SU-DHL-6 (cell line): Measurements from ENCODE around the gene CNTRL.

Experiments used
- H2AFZ ChIP-seq: fragments of 200-600 bp; sonication (generic); 2 replicates; pipeline ENCODE4 v1.6.1; 2014; ENCODE audit warnings: low read depth, mild to moderate bottlenecking, moderate library complexity, mixed read lengths, antibody characterized with exemption, low read length; ENCODE audit not compliant: severe bottlenecking
- H3F3A ChIP-seq: fragments of 200-600 bp; shearing (Covaris generic); 2 replicates; pipeline ENCODE4 v1.6.0; 2016; ENCODE audit warnings: antibody characterized with exemption, mild to moderate bottlenecking; ENCODE audit not compliant: insufficient read depth
- H3K27ac ChIP-seq: fragments of 200-600 bp; sonication (generic); 2 replicates; pipeline ENCODE4 v1.5.1; 2016; ENCODE audit warnings: low read depth, mild to moderate bottlenecking, low read length, moderate library complexity, mixed read lengths
- H3K27me3 ChIP-seq: fragments of 200-600 bp; sonication (generic), shearing (Covaris generic); 2 replicates; pipeline ENCODE4 v1.6.0; 2014; ENCODE audit warnings: mild to moderate bottlenecking, low read length
- H3K36me3 ChIP-seq: fragments of 200-600 bp; sonication (generic); 2 replicates; pipeline ENCODE4 v1.6.1; 2014; ENCODE audit warnings: mild to moderate bottlenecking, low read length, mixed read lengths
- H3K4me2 ChIP-seq: fragments of 300-600, 200-600 bp; shearing (Covaris generic), sonication (generic); 2 replicates; pipeline ENCODE4 v1.6.0; 2014; ENCODE audit warnings: low read length, low read depth, mild to moderate bottlenecking; ENCODE audit not compliant: poor library complexity, severe bottlenecking
- H3K4me3 ChIP-seq: fragments of 200-600 bp; sonication (generic); 2 replicates; pipeline ENCODE4 v1.5.1; 2014; ENCODE audit warnings: antibody characterized with exemption, low read length, mild to moderate bottlenecking, mixed read lengths; ENCODE audit not compliant: insufficient read depth, poor library complexity, severe bottlenecking
- H3K79me2 ChIP-seq: fragments of 200-600 bp; sonication (generic); 2 replicates; pipeline ENCODE4 v1.6.1; 2014; ENCODE audit warnings: mild to moderate bottlenecking, low read length, moderate library complexity; ENCODE audit not compliant: insufficient read depth
- H3K9ac ChIP-seq: fragments of 200-600 bp; sonication (generic); 2 replicates; pipeline ENCODE4 v1.7.0; 2014; ENCODE audit warnings: mild to moderate bottlenecking, low read length
- H3K9me2 ChIP-seq: fragments of 200-600 bp; sonication (generic); replicated peaks from 2 replicates; pipeline ENCODE4 v1.6.1; 2014; ENCODE audit warnings: low read length; ENCODE audit not compliant: insufficient read depth
- H3K9me3 ChIP-seq: fragments of 200-600 bp; sonication (generic); 2 replicates; pipeline ENCODE4 v1.6.1; 2014; ENCODE audit warnings: low read length, mixed read lengths; ENCODE audit not compliant: insufficient read depth
- H4K20me1 ChIP-seq: fragments of 200-600 bp; sonication (generic); 2 replicates; pipeline ENCODE4 v1.6.1; 2014; ENCODE audit warnings: low read depth, mild to moderate bottlenecking, antibody characterized with exemption, low read length, moderate library complexity, mixed read lengths
- EZH2phosphoT487 ChIP-seq: fragments of 200-600 bp; sonication (generic), shearing (Covaris generic); conservative IDR thresholded peaks from 2 replicates; pipeline ENCODE4 v1.6.1; 2018; ENCODE audit warnings: mild to moderate bottlenecking, antibody characterized with exemption, low read length, moderate library complexity, mixed read lengths
- TF ChIP-seq, protein P1 (sequence below): fragments of 200-600 bp; sonication (generic); IDR thresholded peaks from one replicate; pipeline ENCODE4 v1.5.1; 2017; ENCODE audit warnings: antibody characterized with exemption, mild to moderate bottlenecking, low read length, moderate library complexity; ENCODE audit not compliant: insufficient read depth, poor library complexity, severe bottlenecking

CNTRL gene

GRCh38 chr9:121184463-121184862 is 109.7 kb downstream of the CNTRL start:
- Histone ChIP-seq H3K36me3 (peaks cover 46% of the 10 kb centered on the region; the same call in 1 of the 2 replicates), H3K9ac (no peak overlapping the region), H3F3A (peaks cover 65% of the 10 kb centered on the region)

DNA sequence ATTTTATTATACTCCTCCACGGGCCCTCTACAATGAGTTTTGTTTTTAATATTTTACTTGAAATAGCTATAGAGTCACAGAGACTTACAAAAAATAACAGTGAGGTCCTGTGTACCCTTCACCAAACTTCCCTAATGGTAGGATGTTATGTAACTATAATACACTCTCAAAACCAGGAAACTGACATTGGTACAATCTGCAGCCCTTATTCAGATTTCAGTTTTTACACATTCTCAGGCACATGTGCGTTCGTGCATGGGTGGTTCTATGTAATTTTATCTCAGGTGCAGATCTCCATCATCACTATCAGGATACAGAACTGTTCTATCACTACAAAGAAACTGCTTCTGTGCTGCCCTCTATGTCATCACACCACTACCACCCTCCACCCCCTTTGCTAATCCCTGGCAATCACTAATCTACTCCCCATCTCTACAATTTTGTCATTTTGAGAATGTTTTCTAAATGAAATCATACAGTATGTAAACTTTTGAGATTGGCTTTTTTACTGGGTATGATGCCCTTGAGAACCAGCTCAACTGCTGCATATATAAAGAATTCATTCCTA is 110.5 kb downstream of the CNTRL start:
- Histone ChIP-seq H4K20me1 (no peaks in the 10 kb centered on the region), H3K9me2 (no peaks in the 10 kb centered on the region), H3K27me3 (no peaks in the 10 kb centered on the region), H3K9me3 (no peaks in the 10 kb centered on the region), H3K79me2 (peaks cover 77% of the 10 kb centered on the region), H2AFZ (no peak overlapping the region), H3K27ac (peak overlapping the region; percentile 79), H3K36me3 (peaks cover 47% of the 10 kb centered on the region; the same call in 1 of the 2 replicates), H3F3A (peaks cover 57% of the 10 kb centered on the region), H3K9ac (no peak overlapping the region), H3K4me2 (peak overlapping the region; percentile 24), H3K4me3 (no peak overlapping the region)
- TF ChIP-seq, protein P1, sequence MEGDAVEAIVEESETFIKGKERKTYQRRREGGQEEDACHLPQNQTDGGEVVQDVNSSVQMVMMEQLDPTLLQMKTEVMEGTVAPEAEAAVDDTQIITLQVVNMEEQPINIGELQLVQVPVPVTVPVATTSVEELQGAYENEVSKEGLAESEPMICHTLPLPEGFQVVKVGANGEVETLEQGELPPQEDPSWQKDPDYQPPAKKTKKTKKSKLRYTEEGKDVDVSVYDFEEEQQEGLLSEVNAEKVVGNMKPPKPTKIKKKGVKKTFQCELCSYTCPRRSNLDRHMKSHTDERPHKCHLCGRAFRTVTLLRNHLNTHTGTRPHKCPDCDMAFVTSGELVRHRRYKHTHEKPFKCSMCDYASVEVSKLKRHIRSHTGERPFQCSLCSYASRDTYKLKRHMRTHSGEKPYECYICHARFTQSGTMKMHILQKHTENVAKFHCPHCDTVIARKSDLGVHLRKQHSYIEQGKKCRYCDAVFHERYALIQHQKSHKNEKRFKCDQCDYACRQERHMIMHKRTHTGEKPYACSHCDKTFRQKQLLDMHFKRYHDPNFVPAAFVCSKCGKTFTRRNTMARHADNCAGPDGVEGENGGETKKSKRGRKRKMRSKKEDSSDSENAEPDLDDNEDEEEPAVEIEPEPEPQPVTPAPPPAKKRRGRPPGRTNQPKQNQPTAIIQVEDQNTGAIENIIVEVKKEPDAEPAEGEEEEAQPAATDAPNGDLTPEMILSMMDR = no peak
- TF ChIP-seq EZH2phosphoT487 = no peak

More at GRCh38 chr9:121184463-121184862, 109.7 kb downstream of the CNTRL start:
- H3K9me3 ChIP-seq = no peaks in the 10 kb centered on the region
- H3K9me2 ChIP-seq = no peaks in the 10 kb centered on the region
- H3K27ac ChIP-seq = peak overlapping the region; percentile 79
- no peak overlapping the region for H2AFZ ChIP-seq
- H3K4me2 ChIP-seq = peak overlapping the region; percentile 53
- TF ChIP-seq, protein P1 = no peak
- no peak for TF ChIP-seq EZH2phosphoT487
- H4K20me1 ChIP-seq = no peaks in the 10 kb centered on the region
- no peaks in the 10 kb centered on the region for H3K27me3 ChIP-seq
- H3K79me2 ChIP-seq = peaks cover 69% of the 10 kb centered on the region
- H3K4me3 ChIP-seq = no peak overlapping the region

DNA sequence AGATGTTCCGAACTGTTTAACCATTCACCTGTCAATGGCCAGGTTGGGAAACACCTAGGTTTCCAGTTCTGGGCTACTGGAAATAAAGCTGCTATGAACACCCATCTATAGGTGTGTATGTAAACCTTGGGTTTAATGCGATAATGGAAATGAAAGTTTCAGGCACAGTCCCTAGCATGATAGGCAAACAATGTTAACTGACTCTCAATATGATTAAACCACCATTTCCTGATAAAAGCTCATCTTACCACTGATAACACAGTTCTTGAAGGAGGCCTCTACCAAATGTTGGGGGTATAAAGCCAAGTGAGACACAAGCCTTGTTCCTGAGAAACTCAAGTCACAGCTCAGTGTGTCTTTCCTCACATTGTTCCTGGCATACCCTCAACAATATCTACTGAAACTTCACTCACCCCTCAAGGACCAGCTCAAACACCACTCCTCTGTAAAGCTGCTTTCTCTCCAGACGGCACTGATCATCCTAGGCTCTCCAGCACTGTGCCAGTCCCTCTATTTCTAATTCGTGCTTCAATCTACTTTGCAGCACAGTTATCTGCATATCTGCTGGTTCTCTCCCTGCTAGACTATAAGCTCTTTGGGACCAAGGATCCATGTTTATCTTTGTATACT is 111.1 kb downstream of the CNTRL start:
- H3K4me2 ChIP-seq = peak overlapping the region; percentile 24
- TF ChIP-seq, protein P1 = no peak
- TF ChIP-seq EZH2phosphoT487 = no peak
- no peaks in the 10 kb centered on the region for H3K9me2 ChIP-seq
- H3K4me3 ChIP-seq = no peak overlapping the region
- no peak overlapping the region for H3K9ac ChIP-seq
- H4K20me1 ChIP-seq = peaks cover 5% of the 10 kb centered on the region
- peaks cover 43% of the 10 kb centered on the region; the same call in 1 of the 2 replicates for H3K36me3 ChIP-seq
- peak overlapping the region; percentile 79 for H3K27ac ChIP-seq
- H3K9me3 ChIP-seq = no peaks in the 10 kb centered on the region
- no peak overlapping the region for H2AFZ ChIP-seq
- H3K27me3 ChIP-seq = no peaks in the 10 kb centered on the region
- peaks cover 83% of the 10 kb centered on the region for H3K79me2 ChIP-seq
- H3F3A ChIP-seq = peaks cover 51% of the 10 kb centered on the region
